GM23338 (cell line): ENCODE results near the gene ITGB7. TPM values are rescaled to one million over a fixed set of nuclear protein-coding genes. Genes with fewer than 3 reads are reported as not detected.
"Not testable (repeated sequence)": the region's sequence is repeated elsewhere in the genome, so short reads cannot be mapped to it uniquely, and the experiment has no call there.

Experiments
- ATAC-seq: fragments of 200-7000 bp; cut with Tn5 transposase; 3 replicates; pipeline ENCODE4 v1.9.1; 2020
- DNase-seq: peaks from one replicate; pipeline ENCODE4 v3.0.0-alpha.2; 2015; ENCODE audit warnings: low spot score
- H2AFZ ChIP-seq: fragments of 200-600 bp; sonication (generic); 2 replicates; pipeline ENCODE4 v1.8.0; 2016; ENCODE audit warnings: antibody characterized with exemption, mild to moderate bottlenecking, moderate library complexity
- H3F3A ChIP-seq: fragments of 200-600 bp; sonication (generic); replicated peaks from 2 replicates; pipeline ENCODE4 v1.8.0; 2017; ENCODE audit warnings: antibody characterized with exemption, mixed run types, low read depth
- H3K27ac ChIP-seq: fragments of 200-600 bp; sonication (generic); 2 replicates; pipeline ENCODE4 v1.6.1; 2016; ENCODE audit warnings: low read depth
- H3K27me3 ChIP-seq: fragments of 200-600 bp; sonication (generic); 2 replicates; pipeline ENCODE4 v1.8.0; 2016; ENCODE audit warnings: mild to moderate bottlenecking, mixed run types, moderate library complexity; ENCODE audit not compliant: insufficient read depth
- H3K36me3 ChIP-seq: fragments of 200-600 bp; sonication (generic); 2 replicates; pipeline ENCODE4 v1.8.0; 2016; ENCODE audit warnings: mild to moderate bottlenecking; ENCODE audit not compliant: insufficient read depth
- H3K4me1 ChIP-seq: fragments of 200-600 bp; sonication (generic); 2 replicates; pipeline ENCODE4 v1.8.0; 2016; ENCODE audit warnings: mild to moderate bottlenecking, moderate library complexity; ENCODE audit not compliant: insufficient read depth
- H3K4me2 ChIP-seq: fragments of 200-600 bp; sonication (generic); 2 replicates; pipeline ENCODE4 v1.7.1; 2017; ENCODE audit warnings: mixed run types
- H3K4me3 ChIP-seq: fragments of 200-600 bp; sonication (generic); 2 replicates; pipeline ENCODE4 v1.6.1; 2016; ENCODE audit warnings: mixed run types
- H3K79me2 ChIP-seq: fragments of 200-600 bp; sonication (generic); replicated peaks from 2 replicates; pipeline ENCODE4 v1.8.0; 2017; ENCODE audit warnings: mild to moderate bottlenecking; ENCODE audit not compliant: insufficient read depth
- H3K9me2 ChIP-seq: fragments of 200-600 bp; sonication (generic); 2 replicates; pipeline ENCODE4 v1.8.0; 2017; ENCODE audit not compliant: insufficient read depth
- H4K20me1 ChIP-seq: fragments of 200-600 bp; sonication (generic); replicated peaks from 2 replicates; pipeline ENCODE4 v1.8.0; 2017; ENCODE audit warnings: mild to moderate bottlenecking; ENCODE audit not compliant: insufficient read depth
- H3K27ac Mint-ChIP-seq: 2 replicates; pipeline ENCODE4 v1.8.0; 2020; ENCODE audit warnings: inconsistent platforms, mild to moderate bottlenecking, moderate library complexity, mixed read lengths
- H3K27me3 Mint-ChIP-seq: 3 replicates; pipeline ENCODE4 v1.8.0; 2022; ENCODE audit warnings: low read depth, mild to moderate bottlenecking, moderate library complexity, mixed read lengths, inconsistent platforms; ENCODE audit not compliant: insufficient read depth, poor library complexity
- H3K36me3 Mint-ChIP-seq: 3 replicates; pipeline ENCODE4 v1.8.0; 2021; ENCODE audit warnings: low read depth, mild to moderate bottlenecking, inconsistent platforms, moderate library complexity, mixed read lengths
- H3K4me1 Mint-ChIP-seq: 3 replicates; pipeline ENCODE4 v1.8.0; 2020; ENCODE audit warnings: mild to moderate bottlenecking, inconsistent platforms, mixed read lengths
- H3K4me3 Mint-ChIP-seq: 3 replicates; pipeline ENCODE4 v1.8.0; 2021; ENCODE audit warnings: moderate library complexity, mild to moderate bottlenecking, inconsistent platforms, mixed read lengths
- H3K9me3 Mint-ChIP-seq: 3 replicates; pipeline ENCODE4 v1.8.0; 2020; ENCODE audit warnings: moderate library complexity, mild to moderate bottlenecking, inconsistent platforms, mixed read lengths
- NANOG ChIP-seq: IDR thresholded peaks from 2 replicates; pipeline ENCODE4 v1.6.1; 2016; ENCODE audit warnings: antibody characterized with exemption, borderline replicate concordance
- STAT1 ChIP-seq: IDR thresholded peaks from one replicate; pipeline ENCODE4 v1.6.1; 2016; ENCODE audit warnings: antibody characterized with exemption; ENCODE audit not compliant: unreplicated experiment
- ZNF114 ChIP-seq: fragments of 250-450 bp; sonication (Bioruptor Pico); IDR thresholded peaks from 2 replicates; pipeline ENCODE4 v1.5.0; 2020; ENCODE audit warnings: mild to moderate bottlenecking, moderate library complexity
- ZNF331 ChIP-seq: fragments of 250-450 bp; sonication (Bioruptor Pico); IDR thresholded peaks from 2 replicates; pipeline ENCODE4 v1.5.0; 2020; ENCODE audit warnings: low read depth, mild to moderate bottlenecking, moderate library complexity
- polyA plus RNA-seq: library from polyadenylated mRNA; unstranded; fragments of >200 nt; fragmentation: Nextera tagmentation; extraction: Ambion mirVana; gene quantifications from 2 replicates; pipeline ENCODE4 v1.2.1, GENCODE V29; 2016
- total RNA-seq: library from RNA; depleted of rRNA; stranded (reverse); fragments of >200 nt; shearing (Covaris generic); gene quantifications from 2 replicates; pipeline ENCODE4 v1.2.3, GENCODE V29; 2014
- TF ChIP-seq, protein P1 (sequence below): fragments of 250-450 bp; sonication (Bioruptor Pico); IDR thresholded peaks from 2 replicates; pipeline ENCODE4 v1.5.0; 2020; ENCODE audit warnings: mild to moderate bottlenecking, moderate library complexity
- TF ChIP-seq, protein P2 (sequence below), 2 experiments: fragments of 200-600 bp in 1 of 2; sonication (generic) in 1 of 2; conservative IDR thresholded peaks; 2 replicates each; pipeline versions ENCODE4 v1.5.1 to v1.6.1; 2016 to 2017; ENCODE audit warnings: antibody characterized with exemption in 2 of 2, low read depth in 2 of 2, mild to moderate bottlenecking in 2 of 2, moderate library complexity in 1 of 2

The ITGB7 gene
- total and polyA plus RNA-seq, 2 experiments from 2014 or later: 0.32 TPM; not detected in 1

DNA sequence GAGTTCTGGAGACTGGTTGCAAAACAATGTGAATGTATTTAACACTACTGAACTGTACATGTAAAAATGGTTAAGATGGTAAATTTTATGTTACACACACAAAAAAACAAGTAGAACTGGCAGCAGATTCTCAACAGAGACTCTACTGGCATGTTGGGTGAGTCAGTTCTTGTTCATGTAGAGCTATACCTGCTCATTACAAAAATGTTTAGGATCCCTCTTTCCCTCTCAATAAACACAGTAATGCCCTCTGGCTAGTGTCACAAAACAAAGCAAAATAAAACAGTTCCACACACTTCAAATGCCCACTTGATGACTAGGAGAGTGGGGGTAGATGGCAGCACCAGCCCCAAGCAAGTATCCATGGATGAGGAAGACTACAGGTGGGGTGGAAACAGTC lies 40.2 kb downstream of the ITGB7 start (continued):
- TF ChIP-seq, protein P1, sequence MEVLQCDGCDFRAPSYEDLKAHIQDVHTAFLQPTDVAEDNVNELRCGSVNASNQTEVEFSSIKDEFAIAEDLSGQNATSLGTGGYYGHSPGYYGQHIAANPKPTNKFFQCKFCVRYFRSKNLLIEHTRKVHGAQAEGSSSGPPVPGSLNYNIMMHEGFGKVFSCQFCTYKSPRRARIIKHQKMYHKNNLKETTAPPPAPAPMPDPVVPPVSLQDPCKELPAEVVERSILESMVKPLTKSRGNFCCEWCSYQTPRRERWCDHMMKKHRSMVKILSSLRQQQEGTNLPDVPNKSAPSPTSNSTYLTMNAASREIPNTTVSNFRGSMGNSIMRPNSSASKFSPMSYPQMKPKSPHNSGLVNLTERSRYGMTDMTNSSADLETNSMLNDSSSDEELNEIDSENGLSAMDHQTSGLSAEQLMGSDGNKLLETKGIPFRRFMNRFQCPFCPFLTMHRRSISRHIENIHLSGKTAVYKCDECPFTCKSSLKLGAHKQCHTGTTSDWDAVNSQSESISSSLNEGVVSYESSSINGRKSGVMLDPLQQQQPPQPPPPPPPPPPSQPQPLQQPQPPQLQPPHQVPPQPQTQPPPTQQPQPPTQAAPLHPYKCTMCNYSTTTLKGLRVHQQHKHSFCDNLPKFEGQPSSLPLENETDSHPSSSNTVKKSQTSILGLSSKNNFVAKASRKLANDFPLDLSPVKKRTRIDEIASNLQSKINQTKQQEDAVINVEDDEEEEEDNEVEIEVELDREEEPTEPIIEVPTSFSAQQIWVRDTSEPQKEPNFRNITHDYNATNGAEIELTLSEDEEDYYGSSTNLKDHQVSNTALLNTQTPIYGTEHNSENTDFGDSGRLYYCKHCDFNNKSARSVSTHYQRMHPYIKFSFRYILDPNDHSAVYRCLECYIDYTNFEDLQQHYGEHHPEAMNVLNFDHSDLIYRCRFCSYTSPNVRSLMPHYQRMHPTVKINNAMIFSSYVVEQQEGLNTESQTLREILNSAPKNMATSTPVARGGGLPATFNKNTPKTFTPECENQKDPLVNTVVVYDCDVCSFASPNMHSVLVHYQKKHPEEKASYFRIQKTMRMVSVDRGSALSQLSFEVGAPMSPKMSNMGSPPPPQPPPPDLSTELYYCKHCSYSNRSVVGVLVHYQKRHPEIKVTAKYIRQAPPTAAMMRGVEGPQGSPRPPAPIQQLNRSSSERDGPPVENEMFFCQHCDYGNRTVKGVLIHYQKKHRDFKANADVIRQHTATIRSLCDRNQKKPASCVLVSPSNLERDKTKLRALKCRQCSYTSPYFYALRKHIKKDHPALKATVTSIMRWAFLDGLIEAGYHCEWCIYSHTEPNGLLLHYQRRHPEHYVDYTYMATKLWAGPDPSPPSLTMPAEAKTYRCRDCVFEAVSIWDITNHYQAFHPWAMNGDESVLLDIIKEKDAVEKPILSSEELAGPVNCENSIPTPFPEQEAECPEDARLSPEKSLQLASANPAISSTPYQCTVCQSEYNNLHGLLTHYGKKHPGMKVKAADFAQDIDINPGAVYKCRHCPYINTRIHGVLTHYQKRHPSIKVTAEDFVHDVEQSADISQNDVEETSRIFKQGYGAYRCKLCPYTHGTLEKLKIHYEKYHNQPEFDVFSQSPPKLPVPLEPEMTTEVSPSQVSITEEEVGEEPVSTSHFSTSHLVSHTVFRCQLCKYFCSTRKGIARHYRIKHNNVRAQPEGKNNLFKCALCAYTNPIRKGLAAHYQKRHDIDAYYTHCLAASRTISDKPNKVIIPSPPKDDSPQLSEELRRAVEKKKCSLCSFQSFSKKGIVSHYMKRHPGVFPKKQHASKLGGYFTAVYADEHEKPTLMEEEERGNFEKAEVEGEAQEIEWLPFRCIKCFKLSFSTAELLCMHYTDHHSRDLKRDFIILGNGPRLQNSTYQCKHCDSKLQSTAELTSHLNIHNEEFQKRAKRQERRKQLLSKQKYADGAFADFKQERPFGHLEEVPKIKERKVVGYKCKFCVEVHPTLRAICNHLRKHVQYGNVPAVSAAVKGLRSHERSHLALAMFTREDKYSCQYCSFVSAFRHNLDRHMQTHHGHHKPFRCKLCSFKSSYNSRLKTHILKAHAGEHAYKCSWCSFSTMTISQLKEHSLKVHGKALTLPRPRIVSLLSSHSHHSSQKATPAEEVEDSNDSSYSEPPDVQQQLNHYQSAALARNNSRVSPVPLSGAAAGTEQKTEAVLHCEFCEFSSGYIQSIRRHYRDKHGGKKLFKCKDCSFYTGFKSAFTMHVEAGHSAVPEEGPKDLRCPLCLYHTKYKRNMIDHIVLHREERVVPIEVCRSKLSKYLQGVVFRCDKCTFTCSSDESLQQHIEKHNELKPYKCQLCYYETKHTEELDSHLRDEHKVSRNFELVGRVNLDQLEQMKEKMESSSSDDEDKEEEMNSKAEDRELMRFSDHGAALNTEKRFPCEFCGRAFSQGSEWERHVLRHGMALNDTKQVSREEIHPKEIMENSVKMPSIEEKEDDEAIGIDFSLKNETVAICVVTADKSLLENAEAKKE: no peak
- TF ChIP-seq ZNF331 (CRISPR knock-in tag) (no peak), ZNF114 (CRISPR knock-in tag) (no peak), NANOG (no peak), STAT1 (no peak)
- TF ChIP-seq, protein P2, sequence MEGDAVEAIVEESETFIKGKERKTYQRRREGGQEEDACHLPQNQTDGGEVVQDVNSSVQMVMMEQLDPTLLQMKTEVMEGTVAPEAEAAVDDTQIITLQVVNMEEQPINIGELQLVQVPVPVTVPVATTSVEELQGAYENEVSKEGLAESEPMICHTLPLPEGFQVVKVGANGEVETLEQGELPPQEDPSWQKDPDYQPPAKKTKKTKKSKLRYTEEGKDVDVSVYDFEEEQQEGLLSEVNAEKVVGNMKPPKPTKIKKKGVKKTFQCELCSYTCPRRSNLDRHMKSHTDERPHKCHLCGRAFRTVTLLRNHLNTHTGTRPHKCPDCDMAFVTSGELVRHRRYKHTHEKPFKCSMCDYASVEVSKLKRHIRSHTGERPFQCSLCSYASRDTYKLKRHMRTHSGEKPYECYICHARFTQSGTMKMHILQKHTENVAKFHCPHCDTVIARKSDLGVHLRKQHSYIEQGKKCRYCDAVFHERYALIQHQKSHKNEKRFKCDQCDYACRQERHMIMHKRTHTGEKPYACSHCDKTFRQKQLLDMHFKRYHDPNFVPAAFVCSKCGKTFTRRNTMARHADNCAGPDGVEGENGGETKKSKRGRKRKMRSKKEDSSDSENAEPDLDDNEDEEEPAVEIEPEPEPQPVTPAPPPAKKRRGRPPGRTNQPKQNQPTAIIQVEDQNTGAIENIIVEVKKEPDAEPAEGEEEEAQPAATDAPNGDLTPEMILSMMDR (conservative IDR thresholded peaks at IDR 0.05; ENCODE audit: low read depth in 2 of 2): no peak

DNA sequence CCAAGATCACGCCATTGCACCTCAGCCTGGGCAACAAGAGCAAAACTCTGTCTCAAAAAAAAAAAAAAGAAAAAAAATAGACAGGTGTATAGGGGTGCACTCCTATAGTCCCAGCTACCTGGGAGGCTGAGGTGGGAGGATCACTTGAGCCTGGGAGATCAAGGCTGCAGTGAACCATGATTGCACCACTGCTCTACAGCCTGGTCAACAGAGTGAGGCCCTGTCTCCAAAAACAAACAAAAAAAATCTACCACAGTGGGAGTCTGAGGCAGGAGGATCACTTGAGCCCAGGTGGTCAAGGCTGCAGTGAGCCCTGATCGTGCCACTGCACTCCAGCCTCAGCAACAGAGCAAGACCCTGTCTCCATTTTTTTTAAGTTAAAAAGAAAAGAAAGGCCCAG lies 44.0 kb downstream of the ITGB7 start:
- H3K4me1 Mint-ChIP-seq: peaks cover 11% of the 10 kb centered on the region
- not testable (repeated sequence) for H3K36me3 ChIP-seq
- peaks cover 25% of the 10 kb centered on the region for H3K27me3 Mint-ChIP-seq

More for the DNA sequence above, 44.0 kb downstream of the ITGB7 start:
- H2AFZ ChIP-seq, H3K9me3 Mint-ChIP-seq, H3K36me3 Mint-ChIP-seq, H3K27ac Mint-ChIP-seq, H3K4me3 ChIP-seq, ATAC-seq, H3K79me2 ChIP-seq, H3K4me2 ChIP-seq, H3K9me2 ChIP-seq, H3K4me3 Mint-ChIP-seq, H4K20me1 ChIP-seq, H3K27ac ChIP-seq, H3F3A ChIP-seq, H3K4me1 ChIP-seq: not testable (repeated sequence)
- peak; percentile 26 for DNase-seq
- peaks cover 36% of the 10 kb centered on the region for H3K27me3 ChIP-seq
